RWPE2 (cell line): ENCODE measurements around the gene APOBEC3B.

Experiments used
- ATAC-seq: fragments of 200-7000 bp; cut with Tn5 transposase; 3 replicates; pipeline ENCODE4 v1.9.1; 2021; ENCODE audit warnings: low read depth
- DNase-seq: peaks from one replicate; pipeline ENCODE4 v3.0.0-alpha.2; 2020; ENCODE audit warnings: low spot score
- H3K27ac ChIP-seq: fragments of 450-650 bp; 2 replicates; pipeline ENCODE4 v1.5.1; 2017; ENCODE audit warnings: mild to moderate bottlenecking; ENCODE audit not compliant: poor library complexity, severe bottlenecking
- H3K27me3 ChIP-seq: fragments of 250-450 bp; sonication (Bioruptor Pico); 2 replicates; pipeline ENCODE4 v1.5.1; 2021; ENCODE audit warnings: mild to moderate bottlenecking, moderate library complexity; ENCODE audit not compliant: insufficient read depth, poor library complexity, severe bottlenecking
- H3K36me3 ChIP-seq: fragments of 250-450 bp; sonication (Bioruptor Pico); 2 replicates; pipeline ENCODE4 v1.5.1; 2020; ENCODE audit warnings: low read depth, mild to moderate bottlenecking, moderate library complexity
- H3K4me1 ChIP-seq: fragments of 250-450 bp; sonication (Bioruptor Pico); 2 replicates; pipeline ENCODE4 v1.5.1; 2021; ENCODE audit warnings: mild to moderate bottlenecking, moderate library complexity; ENCODE audit not compliant: insufficient read depth, poor library complexity, severe bottlenecking
- H3K4me3 ChIP-seq: fragments of 250-450 bp; sonication (Bioruptor Pico); 2 replicates; pipeline ENCODE4 v1.5.1; 2021; ENCODE audit warnings: mild to moderate bottlenecking, moderate library complexity; ENCODE audit not compliant: severe bottlenecking
- H3K9me3 ChIP-seq: fragments of 250-450 bp; sonication (Bioruptor Pico); 2 replicates; pipeline ENCODE4 v1.5.1; 2021; ENCODE audit warnings: mild to moderate bottlenecking, moderate library complexity; ENCODE audit not compliant: severe bottlenecking
- TF ChIP-seq, protein P1 (sequence below): fragments of 450-650 bp; IDR thresholded peaks from one replicate; pipeline ENCODE4 v1.5.1; 2017; ENCODE audit warnings: mild to moderate bottlenecking, moderate library complexity; ENCODE audit not compliant: poor library complexity, severe bottlenecking

Gene APOBEC3B

GRCh38 chr22:38966942-38967341, 15.2 kb upstream of the APOBEC3B start:
- Histone ChIP-seq H3K4me3 (no peak overlapping the region), H3K27me3 (no peaks in the 10 kb centered on the region), H3K4me1 (no peaks in the 10 kb centered on the region), H3K27ac (no peak overlapping the region), H3K36me3 (no peaks in the 10 kb centered on the region), H3K9me3 (no peaks in the 10 kb centered on the region)
- TF ChIP-seq, protein P1, sequence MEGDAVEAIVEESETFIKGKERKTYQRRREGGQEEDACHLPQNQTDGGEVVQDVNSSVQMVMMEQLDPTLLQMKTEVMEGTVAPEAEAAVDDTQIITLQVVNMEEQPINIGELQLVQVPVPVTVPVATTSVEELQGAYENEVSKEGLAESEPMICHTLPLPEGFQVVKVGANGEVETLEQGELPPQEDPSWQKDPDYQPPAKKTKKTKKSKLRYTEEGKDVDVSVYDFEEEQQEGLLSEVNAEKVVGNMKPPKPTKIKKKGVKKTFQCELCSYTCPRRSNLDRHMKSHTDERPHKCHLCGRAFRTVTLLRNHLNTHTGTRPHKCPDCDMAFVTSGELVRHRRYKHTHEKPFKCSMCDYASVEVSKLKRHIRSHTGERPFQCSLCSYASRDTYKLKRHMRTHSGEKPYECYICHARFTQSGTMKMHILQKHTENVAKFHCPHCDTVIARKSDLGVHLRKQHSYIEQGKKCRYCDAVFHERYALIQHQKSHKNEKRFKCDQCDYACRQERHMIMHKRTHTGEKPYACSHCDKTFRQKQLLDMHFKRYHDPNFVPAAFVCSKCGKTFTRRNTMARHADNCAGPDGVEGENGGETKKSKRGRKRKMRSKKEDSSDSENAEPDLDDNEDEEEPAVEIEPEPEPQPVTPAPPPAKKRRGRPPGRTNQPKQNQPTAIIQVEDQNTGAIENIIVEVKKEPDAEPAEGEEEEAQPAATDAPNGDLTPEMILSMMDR: no peak
- ATAC-seq (no peak), DNase-seq (no peak)

- no peaks in the 10 kb centered on the region for H3K4me1 ChIP-seq
- H3K27me3 ChIP-seq: no peaks in the 10 kb centered on the region
- TF ChIP-seq, protein P1: no peak
- H3K9me3 ChIP-seq: no peaks in the 10 kb centered on the region
- H3K36me3 ChIP-seq: no peaks in the 10 kb centered on the region
- no peak overlapping the region for H3K27ac ChIP-seq
- DNase-seq (no peak), ATAC-seq (no peak)
- H3K4me3 ChIP-seq: no peak overlapping the region
Measured at GRCh38 chr22:38967451-38968450, 14.4 kb upstream of the APOBEC3B start.

GRCh38 chr22:38968801-38969200, 13.3 kb upstream of the APOBEC3B start:
- Histone ChIP-seq H3K27me3 (no peaks in the 10 kb centered on the region), H3K36me3 (no peaks in the 10 kb centered on the region), H3K27ac (no peak overlapping the region), H3K4me3 (no peak overlapping the region), H3K9me3 (no peaks in the 10 kb centered on the region), H3K4me1 (no peaks in the 10 kb centered on the region)
- ATAC-seq: no peak
- DNase-seq: no peak
- TF ChIP-seq, protein P1: no peak

GRCh38 chr22:38970551-38970950, 11.6 kb upstream of the APOBEC3B start:
- TF ChIP-seq, protein P1: no peak
- Histone ChIP-seq H3K4me1 (no peaks in the 10 kb centered on the region), H3K4me3 (no peak overlapping the region), H3K36me3 (no peaks in the 10 kb centered on the region), H3K9me3 (no peaks in the 10 kb centered on the region), H3K27ac (no peak overlapping the region), H3K27me3 (no peaks in the 10 kb centered on the region)
- DNase-seq (no peak), ATAC-seq (no peak)

- DNase-seq: no peak
- Histone ChIP-seq H3K4me1 (no peaks in the 10 kb centered on the region), H3K27ac (no peak overlapping the region), H3K4me3 (no peak overlapping the region), H3K9me3 (no peaks in the 10 kb centered on the region), H3K36me3 (no peaks in the 10 kb centered on the region), H3K27me3 (no peaks in the 10 kb centered on the region)
- no peak for ATAC-seq
- TF ChIP-seq, protein P1: no peak
Measured at GRCh38 chr22:38971202-38971601, 10.9 kb upstream of the APOBEC3B start.
